WTC11 (cell line): ENCODE data around the gene BRSK2. TPM values are rescaled to one million over a fixed set of nuclear protein-coding genes. Genes with fewer than 3 reads are reported as not detected.

Experiments
- ATAC-seq: fragments of 200-7000 bp; cut with Tn5 transposase; 2 replicates; pipeline ENCODE4 v1.10.0; 2021; ENCODE audit warnings: mild to moderate bottlenecking, moderate library complexity
- CTCF ChIA-PET: fragments of 300-600 bp; sonication (Branson Sonifier 250); formaldehyde crosslinking; loops from one replicate; lab custom pipeline; 2021; ENCODE audit warnings: antibody characterized with exemption; lab: Charles Lee
- POLR2A ChIA-PET: fragments of 350-600 bp; sonication (Branson Sonifier 250); formaldehyde crosslinking; loops from one replicate; lab custom pipeline; 2021; ENCODE audit warnings: antibody characterized with exemption; lab: Charles Lee
- DNase-seq: peaks from one replicate; pipeline ENCODE4 v3.0.0; 2021; ENCODE audit warnings: low spot score
- H3K27ac Mint-ChIP-seq: 2 replicates; pipeline ENCODE4 v1.8.0; 2021; ENCODE audit warnings: mixed read lengths
- H3K27me3 Mint-ChIP-seq: 2 replicates; pipeline ENCODE4 v1.8.0; 2021; ENCODE audit warnings: low read depth, mild to moderate bottlenecking, moderate library complexity, mixed read lengths
- H3K36me3 Mint-ChIP-seq: 2 replicates; pipeline ENCODE4 v1.8.0; 2021; ENCODE audit warnings: mixed read lengths
- H3K4me1 Mint-ChIP-seq: 2 replicates; pipeline ENCODE4 v1.8.0; 2022; ENCODE audit warnings: mixed read lengths
- H3K4me3 Mint-ChIP-seq: 2 replicates; pipeline ENCODE4 v1.8.0; 2021; ENCODE audit warnings: mild to moderate bottlenecking, moderate library complexity, mixed read lengths
- H3K9me3 Mint-ChIP-seq: 2 replicates; pipeline ENCODE4 v1.8.0; 2021; ENCODE audit warnings: mixed read lengths
- ATF3 ChIP-seq: sonication (generic); formaldehyde crosslinking; conservative IDR thresholded peaks from 2 replicates; pipeline ENCODE4 v1.8.1; 2022; ENCODE audit warnings: mild to moderate bottlenecking, missing genetic modification reagents
- CTCF ChIP-seq: fragments of 200-600 bp; IDR thresholded peaks from 2 replicates; pipeline ENCODE4 v1.8.0; 2022; ENCODE audit warnings: antibody characterized with exemption
- E2F1 ChIP-seq: sonication (generic); formaldehyde crosslinking; IDR thresholded peaks from 2 replicates; pipeline ENCODE4 v1.8.0; 2022; ENCODE audit warnings: mild to moderate bottlenecking, missing genetic modification reagents
- E2F4 ChIP-seq: sonication (generic); formaldehyde crosslinking; IDR thresholded peaks from 2 replicates; pipeline ENCODE4 v1.8.1; 2022; ENCODE audit warnings: low read depth, mild to moderate bottlenecking, moderate library complexity, missing genetic modification reagents, borderline replicate concordance
- E2F5 ChIP-seq: sonication (generic); formaldehyde crosslinking; IDR thresholded peaks from 2 replicates; pipeline ENCODE4 v1.8.1; 2022; ENCODE audit warnings: mild to moderate bottlenecking, moderate library complexity, missing genetic modification reagents
- ELF4 ChIP-seq: sonication (generic); formaldehyde crosslinking; IDR thresholded peaks from 2 replicates; pipeline ENCODE4 v1.8.1; 2022; ENCODE audit warnings: low read depth, mild to moderate bottlenecking, moderate library complexity, missing genetic modification reagents
- ESRRA ChIP-seq: sonication (generic); formaldehyde crosslinking; IDR thresholded peaks from 2 replicates; pipeline ENCODE4 v1.8.1; 2022; ENCODE audit warnings: mild to moderate bottlenecking, missing genetic modification reagents, borderline replicate concordance
- ETV6 ChIP-seq: sonication (generic); formaldehyde crosslinking; IDR thresholded peaks from 2 replicates; pipeline ENCODE4 v1.8.1; 2022; ENCODE audit warnings: mild to moderate bottlenecking, missing genetic modification reagents
- FOXK1 ChIP-seq: sonication (generic); formaldehyde crosslinking; IDR thresholded peaks from 2 replicates; pipeline ENCODE4 v1.8.0; 2022; ENCODE audit warnings: mild to moderate bottlenecking, moderate library complexity, missing genetic modification reagents
- HMGXB4 ChIP-seq: sonication (generic); formaldehyde crosslinking; IDR thresholded peaks from 2 replicates; pipeline ENCODE4 v1.8.1; 2023; ENCODE audit warnings: mild to moderate bottlenecking, moderate library complexity, missing genetic modification reagents
- JAZF1 ChIP-seq: fragments of 250-450 bp; sonication (Bioruptor Pico); IDR thresholded peaks from 2 replicates; pipeline ENCODE4 v1.9.0; 2021; ENCODE audit warnings: moderate library complexity, mild to moderate bottlenecking, inconsistent platforms
- KAT7 ChIP-seq: sonication (generic); formaldehyde crosslinking; IDR thresholded peaks from 2 replicates; pipeline ENCODE4 v1.8.1; 2023; ENCODE audit warnings: missing genetic modification reagents, mild to moderate bottlenecking, borderline replicate concordance
- MAX ChIP-seq: sonication (generic); formaldehyde crosslinking; IDR thresholded peaks from 2 replicates; pipeline ENCODE4 v1.8.0; 2022; ENCODE audit warnings: mild to moderate bottlenecking, missing genetic modification reagents
- RELA ChIP-seq: sonication (generic); formaldehyde crosslinking; IDR thresholded peaks from 2 replicates; pipeline ENCODE4 v1.8.1; 2022; ENCODE audit warnings: missing genetic modification reagents, mild to moderate bottlenecking, borderline replicate concordance
- STAT6 ChIP-seq: sonication (generic); formaldehyde crosslinking; conservative IDR thresholded peaks from 2 replicates; pipeline ENCODE4 v1.8.1; 2023; ENCODE audit warnings: mild to moderate bottlenecking, low read depth, missing genetic modification reagents, moderate library complexity
- TCF7 ChIP-seq: sonication (generic); formaldehyde crosslinking; IDR thresholded peaks from 2 replicates; pipeline ENCODE4 v1.8.0; 2022; ENCODE audit warnings: mild to moderate bottlenecking, low read depth, missing genetic modification reagents, moderate library complexity
- TEAD4 ChIP-seq: sonication (generic); formaldehyde crosslinking; IDR thresholded peaks from 2 replicates; pipeline ENCODE4 v1.8.0; 2022; ENCODE audit warnings: mild to moderate bottlenecking, missing genetic modification reagents
- USF1 ChIP-seq: sonication (generic); formaldehyde crosslinking; IDR thresholded peaks from 2 replicates; pipeline ENCODE4 v1.8.0; 2022; ENCODE audit warnings: mild to moderate bottlenecking, missing genetic modification reagents
- ZNF232 ChIP-seq: sonication (generic); formaldehyde crosslinking; IDR thresholded peaks from 2 replicates; pipeline ENCODE4 v1.8.0; 2022; ENCODE audit warnings: mild to moderate bottlenecking, missing genetic modification reagents
- ZNF423 ChIP-seq: fragments of 250-450 bp; sonication (Bioruptor Pico); IDR thresholded peaks from 2 replicates; pipeline ENCODE4 v2.1.2; 2022; ENCODE audit warnings: mild to moderate bottlenecking, moderate library complexity
- total RNA-seq: library from RNA; stranded (reverse); gene quantifications from 3 replicates; pipeline ENCODE4 v1.2.3, GENCODE V29; 2021

Gene BRSK2
- total RNA-seq, 1 experiment from 2014 or later = 34.5 TPM

- TF ChIP-seq CTCF (no peak), TEAD4 (no peak), HMGXB4 (CRISPR knock-in tag) (peak; percentile 50; the same call in 1 of the 2 replicates), E2F5 (CRISPR knock-in tag) (peak; percentile 90), ETV6 (peak; percentile 39; the same call in 1 of the 2 replicates), ATF3 (CRISPR knock-in tag) (no peak), ESRRA (CRISPR knock-in tag) (peak; percentile 81; the same call in 1 of the 2 replicates), ZNF232 (CRISPR knock-in tag) (peak; percentile 86; the same call in 1 of the 2 replicates), MAX (CRISPR knock-in tag) (peak; percentile 94), TCF7 (CRISPR knock-in tag) (peak; percentile 66; the same call in 1 of the 2 replicates), E2F1 (CRISPR knock-in tag) (peak; percentile 59; the same call in 1 of the 2 replicates), STAT6 (CRISPR knock-in tag) (no peak)
Observed at GRCh38 chr11:1389103-1389931, 417 bp upstream of the BRSK2 start (continued).

GRCh38 chr11:1390569-1391164, 933 bp downstream of the BRSK2 start:
- H3K9me3 Mint-ChIP-seq = 0 out of 2 replicates have a peak, but pooled peaks cover 3% of the 10 kb centered on the region
- no peak overlapping the region for H3K27ac Mint-ChIP-seq
- POLR2A ChIA-PET = no interaction called here
- CTCF ChIA-PET = interaction anchor here (0.9 kb wide), 1 partner anchor 63 kb away, joined by 3 read pairs; no protein-coding TSS in a partner anchor
- H3K4me3 Mint-ChIP-seq = peak overlapping the region; percentile 72
- 0 out of 2 replicates have a peak, but pooled peaks cover 3% of the 10 kb centered on the region for H3K36me3 Mint-ChIP-seq
- peaks cover 14% of the 10 kb centered on the region for H3K4me1 Mint-ChIP-seq
- ATAC-seq (no peak), DNase-seq (peak; percentile 62)
- peaks cover 17% of the 10 kb centered on the region for H3K27me3 Mint-ChIP-seq
- TF ChIP-seq RELA (CRISPR knock-in tag) = peak; percentile 68; the same call in 1 of the 2 replicates
- no peak for TF ChIP-seq E2F4 (CRISPR knock-in tag)
- no peak for TF ChIP-seq JAZF1
- 0 out of 2 replicates have a peak, but pooled peaks have one; percentile 29 for TF ChIP-seq USF1 (CRISPR knock-in tag)
- TF ChIP-seq KAT7 (CRISPR knock-in tag) = 0 out of 2 replicates have a peak, but pooled peaks have one; percentile 0
- TF ChIP-seq ZNF423 (CRISPR knock-in tag) = no peak
- TF ChIP-seq ELF4 = no peak
- TF ChIP-seq FOXK1 = 0 out of 2 replicates have a peak, but pooled peaks have one; percentile 47
- peak; percentile 55; the same call in 1 of the 2 replicates for TF ChIP-seq HMGXB4 (CRISPR knock-in tag)
